Cardiac ventricle fibroblast (primary cell): ENCODE data around the gene URM1. TPM values are rescaled to one million over a fixed set of nuclear protein-coding genes. Genes with fewer than 3 reads are reported as not detected.

ENCODE experiments used
- total RNA-seq: library from RNA; depleted of rRNA; stranded (reverse); fragments of >200 nt; gene quantifications from 2 replicates; pipeline ENCODE4 v1.2.3, GENCODE V29; 2015

URM1 gene
- total RNA-seq: 26.5 and 39.1 TPM in 2 replicates

DNA sequence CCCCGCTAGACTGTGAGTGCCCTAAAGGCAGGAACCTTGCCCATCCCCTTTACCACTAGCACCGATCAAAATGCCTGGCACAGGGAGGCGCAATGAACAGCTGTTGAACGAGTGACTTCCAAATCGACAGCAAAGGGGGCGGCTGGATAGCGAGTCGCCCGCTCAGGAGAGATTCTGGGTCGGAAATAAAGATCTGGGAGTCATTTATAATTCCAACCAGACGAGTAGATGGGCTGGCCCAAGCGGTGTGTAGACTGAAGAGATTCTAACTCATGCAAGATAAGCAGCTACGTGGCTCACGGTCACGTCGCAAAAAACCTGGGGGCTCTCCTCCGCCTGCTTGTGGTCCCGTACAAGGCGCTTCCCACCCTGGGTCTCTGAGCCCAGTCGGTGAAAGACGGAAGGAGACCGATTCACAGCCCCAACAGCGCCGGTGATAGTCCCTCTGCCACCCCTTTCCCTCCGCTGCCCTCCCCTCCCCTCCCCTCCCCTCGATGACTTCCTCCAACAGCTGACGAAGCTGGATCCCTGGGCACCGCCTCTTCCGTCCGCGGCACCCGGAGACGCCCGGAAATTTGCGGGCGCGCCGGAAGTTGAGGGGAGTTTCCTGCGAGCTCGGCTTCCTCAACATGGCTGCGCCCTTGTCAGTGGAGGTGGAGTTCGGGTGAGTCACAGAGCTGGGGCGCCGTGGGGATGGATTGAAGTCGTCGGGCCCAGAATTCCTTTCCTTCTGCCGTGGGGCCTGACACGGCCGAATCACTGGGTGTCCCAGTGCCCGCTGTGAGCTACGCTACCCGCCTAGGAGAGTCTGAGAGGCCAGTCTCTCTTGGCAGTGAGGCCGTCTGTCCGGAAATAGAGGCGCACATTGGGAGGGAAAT, at the start of gene URM1:
Gene URM1 (plus strand): TSS at position 623 of the 878 bp plus-strand sequence. CDS start 7 bp downstream, at position 630.

GRCh38 chr9:128322404-128323211, 48.6 kb upstream of the URM1 start, which contains the start of the genes COQ4 and TRUB2:
Gene COQ4, plus strand, starts transcription at chr9:128322839. Its CDS starts 20 bp downstream, at chr9:128322859.
Gene TRUB2, minus strand, starts transcription at chr9:128322447. Its CDS starts 39 bp downstream, at chr9:128322408.

GRCh38 chr9:128339761-128340690, 31.1 kb upstream of the URM1 start, which contains the start of gene SLC27A4:
Gene SLC27A4, plus strand, starts transcription at chr9:128340527. Its CDS starts 2,606 bp downstream, at chr9:128343133.

DNA sequence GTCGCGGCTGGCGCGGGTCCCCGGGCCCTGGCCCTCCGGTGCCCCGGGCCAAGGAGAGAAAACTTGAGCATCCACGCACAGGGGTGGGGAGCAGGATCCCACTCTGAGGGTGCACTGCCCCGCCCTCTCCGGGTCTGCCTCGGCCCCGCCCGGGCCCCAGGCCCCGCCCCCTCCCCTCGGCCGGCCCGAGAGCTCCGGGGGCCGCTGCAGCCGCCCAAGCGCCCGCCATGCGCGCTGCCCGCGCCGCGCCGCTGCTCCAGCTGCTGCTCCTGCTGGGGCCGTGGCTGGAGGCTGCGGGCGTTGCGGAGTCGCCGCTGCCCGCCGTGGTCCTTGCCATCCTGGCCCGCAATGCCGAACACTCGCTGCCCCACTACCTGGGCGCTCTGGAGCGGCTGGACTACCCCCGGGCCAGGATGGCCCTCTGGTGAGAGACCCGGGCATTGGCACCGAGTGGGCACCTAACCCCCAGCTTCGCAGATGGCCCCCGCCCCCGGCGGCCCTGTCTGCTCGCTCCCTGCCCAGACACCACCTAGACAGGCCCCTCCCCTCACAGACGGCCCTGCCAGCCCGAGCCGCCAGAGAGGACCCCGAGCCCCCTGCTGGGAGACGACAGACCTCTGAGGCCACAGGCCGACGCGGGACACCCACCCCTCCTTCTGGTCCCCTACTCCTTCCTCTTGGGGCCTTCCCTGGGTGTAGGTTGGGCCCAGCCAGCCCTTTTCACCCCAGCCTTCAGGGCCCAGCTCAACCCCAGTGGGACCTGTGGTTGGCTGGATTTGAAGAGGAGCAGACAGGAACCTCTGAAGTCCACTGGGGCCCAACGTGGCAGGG, 49.7 kb downstream of the URM1 start, which contains the start of gene CERCAM:
Gene CERCAM (plus strand): TSS at position 207 of the 831 bp plus-strand sequence. CDS start 21 bp downstream, at position 228.

Other genes with a start within 250 kb of the URM1 start
- 39.4 and 40.7 TPM in 2 replicates for gene PTGES2, start 243.6 kb upstream of the URM1 start, total RNA-seq
- not detected in 2 replicates for gene LCN2, start 221.9 kb upstream of the URM1 start, total RNA-seq
- gene BBLN, start 211.1 kb upstream of the URM1 start, total RNA-seq: 279 and 292 TPM in 2 replicates
- 40.2 and 45.4 TPM in 2 replicates for gene CIZ1, start 179.8 kb upstream of the URM1 start, total RNA-seq
- 3.6 and 5.6 TPM in 2 replicates for gene DNM1, start 168.0 kb upstream of the URM1 start, total RNA-seq
- 110 and 144 TPM in 2 replicates for gene GOLGA2, start 95.4 kb upstream of the URM1 start, total RNA-seq
- gene SWI5, start 95.1 kb upstream of the URM1 start, total RNA-seq: 27.2 and 35.1 TPM in 2 replicates
- 10.2 and 11.3 TPM in 2 replicates for gene TRUB2, start 48.9 kb upstream of the URM1 start, total RNA-seq
- 32.0 and 37.5 TPM in 2 replicates for gene COQ4, start 48.5 kb upstream of the URM1 start, total RNA-seq
- 14.7 and 21.6 TPM in 2 replicates for gene SLC27A4, start 30.8 kb upstream of the URM1 start, total RNA-seq
- gene CERCAM, start 49.5 kb downstream of the URM1 start, total RNA-seq: 242 and 250 TPM in 2 replicates
- gene ODF2, start 84.6 kb downstream of the URM1 start, total RNA-seq: 18.3 and 23.3 TPM in 2 replicates
- 11.6 and 24.1 TPM in 2 replicates for gene GLE1, start 133.3 kb downstream of the URM1 start, total RNA-seq
- 105 and 111 TPM in 2 replicates for gene SPTAN1, start 181.2 kb downstream of the URM1 start, total RNA-seq